ACHN (cell line): Measurements from ENCODE around the gene RAB3A.
"Not testable (repeated sequence)": the region's sequence is repeated elsewhere in the genome, so short reads cannot be mapped to it uniquely, and the experiment has no call there.

Experiments used
- DNase-seq: peaks from one replicate; pipeline ENCODE4 v3.0.0-alpha.2; 2015
- in situ Hi-C: cut with HindIII; loops from 2 replicates; pipeline ENCODE4 v1.10.0; 2017; ENCODE audit warnings: low sequenced_read_pairs, low pct_ligation_motif_present, low pct_unique_long_range_greater_than_20kb

Gene RAB3A

GRCh38 chr19:18159059-18159616 lies 44.7 kb downstream of the RAB3A start:
- DNase-seq, in situ Hi-C loops: not testable (repeated sequence)

- in situ Hi-C loops, result no loop called here
- no peak for DNase-seq
Observed at GRCh38 chr19:18158467-18158866, 45.4 kb downstream of the RAB3A start.

GRCh38 chr19:18157465-18158063 lies 46.3 kb downstream of the RAB3A start:
- DNase-seq, result no peak
- in situ Hi-C loops, result no loop called here

- peak; percentile 30 for DNase-seq
Observed at GRCh38 chr19:18156841-18157464, 46.9 kb downstream of the RAB3A start.

GRCh38 chr19:18156268-18156667 lies 47.6 kb downstream of the RAB3A start:
- in situ Hi-C loops, result no loop called here
- DNase-seq, result no peak

More at GRCh38 chr19:18156841-18157464, 46.9 kb downstream of the RAB3A start:
- in situ Hi-C loops, result no loop called here

- DNase-seq, result no peak
- in situ Hi-C loops, result no loop called here
Observed at GRCh38 chr19:18155095-18156087, 48.5 kb downstream of the RAB3A start.

- in situ Hi-C loops, result no loop called here
Observed at GRCh38 chr19:18153556-18154134, 50.2 kb downstream of the RAB3A start.

GRCh38 chr19:18152817-18153555 lies 50.9 kb downstream of the RAB3A start, which contains the start of gene PIK3R2:
PIK3R2 (plus strand) TSS chr19:18153163; CDS start chr19:18155880, 2,717 bp downstream.
- peak; percentile 98 for DNase-seq
- in situ Hi-C loops, result no loop called here

More at GRCh38 chr19:18153556-18154134, 50.2 kb downstream of the RAB3A start:
- DNase-seq, result no peak

- DNase-seq, result peak; percentile 96
- in situ Hi-C loops, result no loop called here
Observed at GRCh38 chr19:18152442-18152816, 51.4 kb downstream of the RAB3A start.

- no peak for DNase-seq
- in situ Hi-C loops, result no loop called here
Observed at GRCh38 chr19:18150776-18151624, 52.8 kb downstream of the RAB3A start.

GRCh38 chr19:18149596-18149975 lies 54.3 kb downstream of the RAB3A start:
- DNase-seq, result no peak
- in situ Hi-C loops, result no loop called here

- in situ Hi-C loops, result no loop called here
- DNase-seq, result no peak
Observed at GRCh38 chr19:18147396-18147795, 56.4 kb downstream of the RAB3A start.
